Measurements from ENCODE around the gene TEKT3.

TEKT3 gene

GRCh38 chr17:15341385-15341849, at the start of gene TEKT3:
Gene TEKT3 (minus strand): TSS chr17:15341597. CDS start chr17:15331585, 10,012 bp downstream.
- DNase-seq (ENCODE audit: low read depth): no peak
- no peak for TF ChIP-seq CTCF (IDR thresholded peaks at IDR 0.05; ENCODE audit: insufficient read depth, low read depth, low read length, missing control alignments)
- no peak within 1 kb of the TSS for H3K4me3 ChIP-seq (ENCODE audit: low read depth, low read length)

DNA sequence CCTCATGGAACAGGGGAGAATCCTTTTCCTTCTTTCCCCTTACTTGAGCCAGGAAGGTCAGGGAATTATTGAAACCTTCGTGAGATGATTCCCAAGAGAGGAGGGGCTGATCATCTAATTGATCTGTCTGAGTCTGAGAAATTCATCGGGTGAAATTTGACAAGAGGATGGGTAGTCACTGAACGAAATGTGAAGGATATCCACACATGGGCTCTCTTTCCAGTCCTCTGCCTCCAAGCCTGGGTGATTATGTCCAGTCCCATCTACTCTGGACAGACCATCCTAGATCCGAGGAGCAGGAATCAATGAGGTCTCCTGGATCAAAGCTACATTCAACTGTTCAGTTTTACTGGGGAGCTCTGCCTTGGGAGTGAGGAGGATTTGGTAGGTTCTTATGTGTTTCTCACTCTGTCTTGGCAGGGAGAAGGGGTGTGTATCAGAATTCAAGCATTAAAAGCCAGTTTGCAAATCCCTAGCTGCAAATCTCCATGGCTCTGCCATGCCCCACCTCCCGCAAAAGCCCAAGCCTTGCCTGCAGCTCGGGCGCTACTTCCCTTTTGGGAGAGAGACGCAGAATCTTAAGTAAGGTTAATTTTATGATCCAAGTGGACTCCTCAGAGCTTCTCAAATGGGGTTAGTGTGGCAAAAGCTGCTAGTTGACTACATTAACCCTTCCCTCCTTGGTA, 47.1 kb upstream of the TEKT3 start:
- DNase-seq (ENCODE audit: low read depth): no peak
- H3K4me3 ChIP-seq (ENCODE audit: low read depth, low read length): no peak overlapping the region
- TF ChIP-seq CTCF (IDR thresholded peaks at IDR 0.05; ENCODE audit: insufficient read depth, low read depth, low read length, missing control alignments): no peak

DNA sequence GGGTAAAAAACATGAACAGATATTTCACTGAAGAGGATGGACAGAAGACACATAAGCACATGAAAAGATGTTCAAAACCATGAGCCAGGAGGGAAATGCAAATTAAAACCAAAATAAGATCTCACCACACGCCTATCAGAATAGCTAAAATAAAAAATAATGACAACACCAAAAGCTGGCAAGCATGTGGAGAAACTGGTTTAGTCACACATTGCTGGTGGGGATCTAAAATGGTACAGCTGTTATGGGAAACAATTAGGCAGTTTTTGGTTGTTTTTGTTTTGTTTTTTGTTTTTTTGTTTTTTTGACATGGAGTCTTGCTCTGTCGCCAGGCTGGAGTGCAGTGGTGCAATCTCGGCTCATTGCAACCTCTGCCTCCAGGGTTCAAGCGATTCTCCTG, 44.7 kb upstream of the TEKT3 start:
- no peak for TF ChIP-seq CTCF (IDR thresholded peaks at IDR 0.05; ENCODE audit: insufficient read depth, low read depth, low read length, missing control alignments)
- DNase-seq (ENCODE audit: low read depth): no peak
- no peak overlapping the region for H3K4me3 ChIP-seq (ENCODE audit: low read depth, low read length)

DNA sequence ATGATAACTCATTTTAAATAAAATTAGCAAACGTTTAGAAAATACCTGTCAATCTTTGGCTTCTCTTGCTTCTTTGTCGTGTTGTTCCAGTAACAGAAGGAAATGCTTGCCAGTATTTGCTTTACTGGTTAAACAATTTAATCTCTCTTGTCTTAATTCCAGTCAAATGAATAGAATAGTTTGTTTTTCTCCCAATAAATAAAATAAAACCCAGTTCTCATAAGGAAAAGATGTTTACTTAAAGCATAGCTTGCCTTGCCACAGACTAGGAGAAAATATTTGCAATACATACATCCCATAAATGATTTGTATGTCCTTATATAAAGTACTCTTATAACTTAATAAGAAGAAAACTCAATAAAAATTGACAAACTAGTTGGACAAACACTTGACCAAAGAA, 43.9 kb upstream of the TEKT3 start:
- no peak for TF ChIP-seq CTCF (IDR thresholded peaks at IDR 0.05; ENCODE audit: insufficient read depth, low read depth, low read length, missing control alignments)
- no peak overlapping the region for H3K4me3 ChIP-seq (ENCODE audit: low read depth, low read length)

GRCh38 chr17:15384142-15384787, 42.9 kb upstream of the TEKT3 start:
- no peak overlapping the region for H3K4me3 ChIP-seq (ENCODE audit: low read depth, low read length)
- no peak for DNase-seq (ENCODE audit: low read depth)
- TF ChIP-seq CTCF (IDR thresholded peaks at IDR 0.05; ENCODE audit: insufficient read depth, low read depth, low read length, missing control alignments): no peak

More for the DNA sequence above, 43.9 kb upstream of the TEKT3 start:
- DNase-seq (ENCODE audit: low read depth): no peak

DNA sequence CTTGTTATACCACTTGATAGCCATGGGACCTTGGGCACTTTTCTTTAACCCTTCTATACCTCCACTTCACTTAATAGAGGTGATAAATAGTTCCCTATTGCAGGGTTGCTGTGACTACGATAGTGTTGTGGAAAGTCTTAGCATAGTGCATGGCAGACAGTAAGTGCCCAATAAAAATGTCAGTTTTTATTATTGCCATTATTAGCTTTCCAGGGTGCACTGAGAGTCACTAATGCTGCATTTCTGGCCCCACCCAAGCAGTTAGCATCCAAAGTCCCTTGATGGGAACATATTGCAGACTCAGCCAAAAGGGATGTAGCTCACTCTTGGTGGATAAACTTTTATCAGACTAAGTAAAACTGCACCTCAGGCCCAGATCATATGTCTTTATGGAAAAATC, 41.5 kb upstream of the TEKT3 start:
- TF ChIP-seq CTCF (IDR thresholded peaks at IDR 0.05; ENCODE audit: insufficient read depth, low read depth, low read length, missing control alignments): no peak
- DNase-seq (ENCODE audit: low read depth): no peak

More for the DNA sequence above, 41.5 kb upstream of the TEKT3 start:
- no peak overlapping the region for H3K4me3 ChIP-seq (ENCODE audit: low read depth, low read length)
